ENCODE measurements around the gene MOSMO.

The MOSMO gene

GRCh38 chr16:22007509-22008214, at the start of gene MOSMO:
TSS of gene MOSMO (plus strand) at chr16:22008111. CDS start at chr16:22008302, 191 bp downstream.
- H3K27me3 Mint-ChIP-seq: no peaks in the 10 kb centered on the region
- peaks cover 5 to 13% of the 10 kb centered on the region in 2 donors for H3K36me3 Mint-ChIP-seq
- peaks cover 34 to 53% of the 10 kb centered on the region in 2 donors for H3K4me1 Mint-ChIP-seq
- no peaks in the 10 kb centered on the region for H3K9me3 Mint-ChIP-seq
- DNase-seq (peak; percentile 44), ATAC-seq (replicated peaks) (peak; percentile 89 to 93)
- H3K4me3 Mint-ChIP-seq: peak within 1 kb of the TSS; percentile 94
- H3K27ac Mint-ChIP-seq: peak within 1 kb of the TSS; percentile 96

- H3K27ac Mint-ChIP-seq: no peak overlapping the region
Measured at GRCh38 chr16:21959050-21959449, 48.9 kb upstream of the MOSMO start.

GRCh38 chr16:21962475-21962874, 45.4 kb upstream of the MOSMO start:
- ATAC-seq (replicated peaks) (no peak), DNase-seq (no peak)
- Mint-ChIP-seq H3K4me1 (peaks cover 5 to 8% of the 10 kb centered on the region in 2 donors), H3K27me3 (no peaks in the 10 kb centered on the region), H3K27ac (no peak overlapping the region), H3K4me3 (no peak overlapping the region), H3K9me3 (no peaks in the 10 kb centered on the region), H3K36me3 (peaks cover 47 to 66% of the 10 kb centered on the region in 2 donors)

More at GRCh38 chr16:21959050-21959449, 48.9 kb upstream of the MOSMO start:
- peaks cover 8 to 13% of the 10 kb centered on the region in 2 donors for H3K4me1 Mint-ChIP-seq
- no peaks in the 10 kb centered on the region for H3K9me3 Mint-ChIP-seq
- H3K36me3 Mint-ChIP-seq: peaks cover 31 to 45% of the 10 kb centered on the region in 2 donors
- no peak overlapping the region for H3K4me3 Mint-ChIP-seq
- DNase-seq: no peak
- ATAC-seq (replicated peaks): no peak
- H3K27me3 Mint-ChIP-seq: no peaks in the 10 kb centered on the region

GRCh38 chr16:21963887-21964286, 44.0 kb upstream of the MOSMO start:
- DNase-seq: no peak
- no peaks in the 10 kb centered on the region for H3K27me3 Mint-ChIP-seq
- no peak for ATAC-seq (replicated peaks)
- H3K4me1 Mint-ChIP-seq: peaks cover 0 to 5% of the 10 kb centered on the region in 2 donors
- H3K27ac Mint-ChIP-seq: no peak overlapping the region
- no peaks in the 10 kb centered on the region for H3K9me3 Mint-ChIP-seq
- H3K4me3 Mint-ChIP-seq: no peak overlapping the region
- H3K36me3 Mint-ChIP-seq: peaks cover 46 to 66% of the 10 kb centered on the region in 2 donors

GRCh38 chr16:21964353-21964752, 43.6 kb upstream of the MOSMO start:
- H3K4me1 Mint-ChIP-seq: peaks cover 0 to 3% of the 10 kb centered on the region in 2 donors
- H3K9me3 Mint-ChIP-seq: no peaks in the 10 kb centered on the region
- H3K27ac Mint-ChIP-seq: no peak overlapping the region
- peaks cover 42 to 62% of the 10 kb centered on the region in 2 donors for H3K36me3 Mint-ChIP-seq
- ATAC-seq (replicated peaks) (no peak), DNase-seq (no peak)
- H3K27me3 Mint-ChIP-seq: no peaks in the 10 kb centered on the region
- no peak overlapping the region for H3K4me3 Mint-ChIP-seq

- no peak for DNase-seq
- Mint-ChIP-seq H3K36me3 (peaks cover 22 to 25% of the 10 kb centered on the region in 2 donors), H3K4me3 (no peak overlapping the region), H3K9me3 (no peaks in the 10 kb centered on the region), H3K4me1 (no peaks in the 10 kb centered on the region), H3K27ac (no peak overlapping the region), H3K27me3 (no peaks in the 10 kb centered on the region)
- ATAC-seq (replicated peaks): no peak
Measured at GRCh38 chr16:21971856-21972255, 36.1 kb upstream of the MOSMO start.

GRCh38 chr16:21973945-21974344, 34.0 kb upstream of the MOSMO start:
- Mint-ChIP-seq H3K9me3 (no peaks in the 10 kb centered on the region), H3K4me1 (no peaks in the 10 kb centered on the region), H3K4me3 (no peak overlapping the region), H3K27me3 (no peaks in the 10 kb centered on the region), H3K36me3 (peaks cover 23 to 26% of the 10 kb centered on the region in 2 donors), H3K27ac (no peak overlapping the region)
- DNase-seq (no peak), ATAC-seq (replicated peaks) (no peak)

GRCh38 chr16:21980032-21980431, 27.9 kb upstream of the MOSMO start:
- ATAC-seq (replicated peaks) (no peak), DNase-seq (no peak)
- Mint-ChIP-seq H3K27me3 (no peaks in the 10 kb centered on the region), H3K4me1 (no peaks in the 10 kb centered on the region), H3K9me3 (no peaks in the 10 kb centered on the region), H3K27ac (no peak overlapping the region), H3K4me3 (no peak overlapping the region), H3K36me3 (peaks cover 24 to 49% of the 10 kb centered on the region in 2 donors)

- Mint-ChIP-seq H3K9me3 (no peaks in the 10 kb centered on the region), H3K4me3 (no peak overlapping the region), H3K27ac (peak overlapping the region; percentile 53), H3K27me3 (no peaks in the 10 kb centered on the region), H3K4me1 (no peaks in the 10 kb centered on the region), H3K36me3 (peaks cover 30 to 62% of the 10 kb centered on the region in 2 donors)
- ATAC-seq (replicated peaks) (peak in 1 of 2 donors; percentile 33), DNase-seq (no peak)
Measured at GRCh38 chr16:21982108-21982507, 25.8 kb upstream of the MOSMO start.

- Mint-ChIP-seq H3K4me3 (no peak overlapping the region), H3K4me1 (no peaks in the 10 kb centered on the region), H3K27me3 (no peaks in the 10 kb centered on the region), H3K27ac (no peak overlapping the region), H3K9me3 (no peaks in the 10 kb centered on the region), H3K36me3 (peaks cover 26 to 61% of the 10 kb centered on the region in 2 donors)
- ATAC-seq (replicated peaks) (no peak), DNase-seq (no peak)
Measured at GRCh38 chr16:21984062-21984461, 23.8 kb upstream of the MOSMO start.

GRCh38 chr16:21985524-21985923, 22.4 kb upstream of the MOSMO start:
- Mint-ChIP-seq H3K9me3 (no peaks in the 10 kb centered on the region), H3K4me3 (no peak overlapping the region), H3K4me1 (no peaks in the 10 kb centered on the region), H3K27me3 (no peaks in the 10 kb centered on the region), H3K36me3 (peaks cover 22 to 47% of the 10 kb centered on the region in 2 donors), H3K27ac (no peak overlapping the region)
- DNase-seq (no peak), ATAC-seq (replicated peaks) (no peak)

- H3K9me3 Mint-ChIP-seq: no peaks in the 10 kb centered on the region
- no peak overlapping the region for H3K4me3 Mint-ChIP-seq
- peaks cover 22 to 37% of the 10 kb centered on the region in 2 donors for H3K36me3 Mint-ChIP-seq
- ATAC-seq (replicated peaks): no peak
- DNase-seq: no peak
- no peaks in the 10 kb centered on the region for H3K4me1 Mint-ChIP-seq
- H3K27me3 Mint-ChIP-seq: no peaks in the 10 kb centered on the region
- H3K27ac Mint-ChIP-seq: no peak overlapping the region
Measured at GRCh38 chr16:21986692-21987246, 21.1 kb upstream of the MOSMO start.

- no peak for DNase-seq
- Mint-ChIP-seq H3K9me3 (no peaks in the 10 kb centered on the region), H3K4me3 (no peak overlapping the region), H3K27me3 (no peaks in the 10 kb centered on the region), H3K4me1 (no peaks in the 10 kb centered on the region), H3K36me3 (peaks cover 16 to 30% of the 10 kb centered on the region in 2 donors), H3K27ac (no peak overlapping the region)
- no peak for ATAC-seq (replicated peaks)
Measured at GRCh38 chr16:21987498-21987897, 20.4 kb upstream of the MOSMO start.

GRCh38 chr16:21989133-21989532, 18.8 kb upstream of the MOSMO start:
- Mint-ChIP-seq H3K36me3 (peaks cover 14 to 25% of the 10 kb centered on the region in 2 donors), H3K4me3 (no peak overlapping the region), H3K9me3 (no peaks in the 10 kb centered on the region), H3K27me3 (no peaks in the 10 kb centered on the region), H3K4me1 (no peaks in the 10 kb centered on the region), H3K27ac (no peak overlapping the region)
- DNase-seq (no peak), ATAC-seq (replicated peaks) (no peak)

- Mint-ChIP-seq H3K36me3 (peaks cover 14 to 23% of the 10 kb centered on the region in 2 donors), H3K4me1 (no peaks in the 10 kb centered on the region), H3K27ac (no peak overlapping the region), H3K4me3 (no peak overlapping the region), H3K9me3 (no peaks in the 10 kb centered on the region), H3K27me3 (no peaks in the 10 kb centered on the region)
- ATAC-seq (replicated peaks) (no peak), DNase-seq (no peak)
Measured at GRCh38 chr16:21989751-21990150, 18.2 kb upstream of the MOSMO start.
